CD4-positive, alpha-beta T cell (primary cell): ENCODE measurements around the gene RALGPS1. TPM values are rescaled to one million over a fixed set of nuclear protein-coding genes. Genes with fewer than 3 reads are reported as not detected.

Experiments used
- ATAC-seq: fragments of 200-7000 bp; cut with Tn5 transposase; one replicate; pipeline ENCODE4 v1.10.0; 2022; ENCODE audit warnings: mild to moderate bottlenecking; ENCODE audit not compliant: poor library complexity
- CTCF ChIA-PET: fragments of 350-600 bp; sonication (Branson Sonifier 250); formaldehyde crosslinking; loops from one replicate; lab custom pipeline; 2021; ENCODE audit warnings: antibody characterized with exemption, inconsistent platforms; lab: Charles Lee
- POLR2A ChIA-PET: fragments of 350-600 bp; sonication (Branson Sonifier 250); formaldehyde crosslinking; loops from one replicate; lab custom pipeline; 2021; ENCODE audit warnings: antibody characterized with exemption, inconsistent platforms; lab: Charles Lee
- DNase-seq, 14 experiments: peaks; one replicate each; pipeline ENCODE4 v3.0.0-alpha.2; 2013 to 2020; ENCODE audit warnings: mixed read lengths in 2 of 14
- H3K27ac ChIP-seq, 2 donors: one replicate each; pipeline versions ENCODE4 v1.5.1 to v1.7.0; 2013; ENCODE audit warnings: low read length in 2 of 2, low read depth in 1 of 2, mild to moderate bottlenecking in 1 of 2
- H3K27me3 ChIP-seq, 2 experiments: 1 replicate in 1 of 2; 2 replicates in 1 of 2; pipeline versions ENCODE4 v1.6.1 to v1.7.0; 2013; ENCODE audit warnings: low read length in 2 of 2, control low read depth in 1 of 2, mild to moderate bottlenecking in 1 of 2, moderate library complexity in 1 of 2; ENCODE audit not compliant: insufficient read depth in 2 of 2, control insufficient read depth in 1 of 2
- H3K36me3 ChIP-seq: one replicate; pipeline ENCODE4 v1.6.1; 2013; ENCODE audit warnings: low read length, control low read depth; ENCODE audit not compliant: insufficient read depth
- H3K4me1 ChIP-seq: one replicate; pipeline ENCODE4 v1.6.1; 2013; ENCODE audit warnings: low read length, control low read depth; ENCODE audit not compliant: insufficient read depth
- H3K4me3 ChIP-seq: one replicate; pipeline ENCODE4 v1.5.1; 2013; ENCODE audit warnings: mild to moderate bottlenecking, low read length, moderate library complexity
- H3K9me3 ChIP-seq, 2 experiments: 1 replicate in 1 of 2; 2 replicates in 1 of 2; pipeline versions ENCODE4 v1.6.1 to v1.7.0; 2013; ENCODE audit warnings: low read length in 2 of 2, mild to moderate bottlenecking in 2 of 2, control low read depth in 1 of 2, moderate library complexity in 1 of 2; ENCODE audit not compliant: control insufficient read depth in 1 of 2, insufficient read depth in 1 of 2
- H3K27ac Mint-ChIP-seq: one replicate; pipeline ENCODE4 v1.8.0; 2020; ENCODE audit warnings: mixed read lengths
- H3K27me3 Mint-ChIP-seq: one replicate; pipeline ENCODE4 v1.8.0; 2021; ENCODE audit warnings: mixed read lengths
- H3K36me3 Mint-ChIP-seq: one replicate; pipeline ENCODE4 v1.8.0; 2021; ENCODE audit warnings: low read depth, mixed read lengths
- H3K4me1 Mint-ChIP-seq: one replicate; pipeline ENCODE4 v1.8.0; 2021; ENCODE audit warnings: low read depth, mixed read lengths
- H3K4me3 Mint-ChIP-seq: one replicate; pipeline ENCODE4 v1.8.0; 2020; ENCODE audit warnings: mild to moderate bottlenecking, mixed read lengths
- H3K9me3 Mint-ChIP-seq: one replicate; pipeline ENCODE4 v1.8.0; 2020; ENCODE audit warnings: mixed read lengths
- intact Hi-C, 2 experiments: fragments of 100-400 bp; cut with DNase I in 1 of 2; cut with micrococcal nuclease in 1 of 2; formaldehyde crosslinking; loops; one replicate each; pipeline versions ENCODE4 v1.15.1 to v1.9.0; 2023 to 2025; cut with DNase I, micrococcal nuclease
- total RNA-seq, 174 experiments: library from RNA in 2 of 174; stranded (reverse) in 2 of 174; gene quantifications; one replicate each; pipeline ENCODE4 v1.2.3 and lab custom pipeline; 2021 to 2026
- TF ChIP-seq, protein P1 (sequence below): fragments of 200-600 bp; IDR thresholded peaks from one replicate; pipeline ENCODE4 v1.8.0; 2022; ENCODE audit warnings: antibody characterized with exemption, mild to moderate bottlenecking

Gene RALGPS1
- total RNA-seq, 2 experiments from 2014 or later, result 5.8 to 6.3 TPM

DNA sequence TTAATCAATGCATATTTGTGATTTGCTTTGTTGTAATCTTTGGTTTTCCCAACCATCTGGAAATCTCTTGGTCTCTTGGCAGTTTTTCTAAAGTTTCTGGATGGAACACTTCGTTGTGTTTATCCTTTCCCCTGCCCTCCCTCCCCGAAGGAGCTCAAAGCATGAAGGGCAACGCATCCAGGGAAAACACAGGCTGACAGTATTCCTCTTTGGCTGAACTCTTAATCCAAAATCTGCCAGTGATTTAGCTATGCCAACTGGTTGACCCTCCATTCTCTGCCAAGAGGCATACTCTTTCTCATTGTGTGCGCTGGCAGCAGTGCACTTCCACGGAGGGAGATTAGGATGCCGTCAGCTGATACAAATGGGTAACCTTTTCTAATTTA is 33.6 kb upstream of the RALGPS1 start:
- ATAC-seq (no peak), DNase-seq (no peak)
- TF ChIP-seq, protein P1, sequence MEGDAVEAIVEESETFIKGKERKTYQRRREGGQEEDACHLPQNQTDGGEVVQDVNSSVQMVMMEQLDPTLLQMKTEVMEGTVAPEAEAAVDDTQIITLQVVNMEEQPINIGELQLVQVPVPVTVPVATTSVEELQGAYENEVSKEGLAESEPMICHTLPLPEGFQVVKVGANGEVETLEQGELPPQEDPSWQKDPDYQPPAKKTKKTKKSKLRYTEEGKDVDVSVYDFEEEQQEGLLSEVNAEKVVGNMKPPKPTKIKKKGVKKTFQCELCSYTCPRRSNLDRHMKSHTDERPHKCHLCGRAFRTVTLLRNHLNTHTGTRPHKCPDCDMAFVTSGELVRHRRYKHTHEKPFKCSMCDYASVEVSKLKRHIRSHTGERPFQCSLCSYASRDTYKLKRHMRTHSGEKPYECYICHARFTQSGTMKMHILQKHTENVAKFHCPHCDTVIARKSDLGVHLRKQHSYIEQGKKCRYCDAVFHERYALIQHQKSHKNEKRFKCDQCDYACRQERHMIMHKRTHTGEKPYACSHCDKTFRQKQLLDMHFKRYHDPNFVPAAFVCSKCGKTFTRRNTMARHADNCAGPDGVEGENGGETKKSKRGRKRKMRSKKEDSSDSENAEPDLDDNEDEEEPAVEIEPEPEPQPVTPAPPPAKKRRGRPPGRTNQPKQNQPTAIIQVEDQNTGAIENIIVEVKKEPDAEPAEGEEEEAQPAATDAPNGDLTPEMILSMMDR, result no peak
- H3K27ac ChIP-seq, result no peak overlapping the region
- H3K27ac Mint-ChIP-seq, result no peak overlapping the region
- CTCF ChIA-PET, result no interaction called here
- intact Hi-C loops, result no loop called here
- H3K4me3 Mint-ChIP-seq, result no peak overlapping the region
- peaks cover 18% of the 10 kb centered on the region for H3K4me1 Mint-ChIP-seq
- H3K27me3 Mint-ChIP-seq, result no peaks in the 10 kb centered on the region
- POLR2A ChIA-PET, result no interaction called here
- no peaks in the 10 kb centered on the region for H3K9me3 ChIP-seq
- peaks cover 46% of the 10 kb centered on the region for H3K36me3 Mint-ChIP-seq
- H3K36me3 ChIP-seq, result peaks cover 38% of the 10 kb centered on the region
- H3K4me3 ChIP-seq, result no peak overlapping the region
- H3K9me3 Mint-ChIP-seq, result no peaks in the 10 kb centered on the region
- H3K4me1 ChIP-seq, result peaks cover 11% of the 10 kb centered on the region
- no peaks in the 10 kb centered on the region for H3K27me3 ChIP-seq

DNA sequence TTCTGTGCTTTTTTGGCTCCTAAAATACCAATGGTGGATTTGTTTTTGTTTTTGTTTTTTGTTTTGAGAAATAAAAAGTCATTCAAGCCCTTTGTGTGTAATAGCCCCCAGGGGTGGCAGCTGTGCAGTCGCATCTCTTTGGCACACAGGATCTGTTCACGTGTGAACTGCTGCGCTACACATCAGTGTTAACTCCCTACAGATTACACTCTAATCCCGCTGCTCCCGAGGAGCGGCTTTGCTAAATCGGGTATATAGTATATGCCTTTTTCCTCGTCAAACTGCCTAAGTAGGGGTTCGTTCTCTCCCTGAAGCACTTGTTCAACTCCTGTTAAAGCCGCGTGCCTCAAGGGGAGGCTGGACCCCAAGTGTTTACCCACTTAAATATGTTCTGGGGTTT is 31.8 kb upstream of the RALGPS1 start:
- Histone ChIP-seq H3K36me3 (peaks cover 38% of the 10 kb centered on the region), H3K9me3 (no peaks in the 10 kb centered on the region), H3K4me3 (no peak overlapping the region), H3K4me1 (peaks cover 6% of the 10 kb centered on the region), H3K27me3 (no peaks in the 10 kb centered on the region), H3K27ac (no peak overlapping the region)
- Mint-ChIP-seq H3K27ac (no peak overlapping the region), H3K9me3 (no peaks in the 10 kb centered on the region), H3K27me3 (no peaks in the 10 kb centered on the region), H3K4me1 (peaks cover under 1% of the 10 kb centered on the region), H3K4me3 (no peak overlapping the region), H3K36me3 (peaks cover 39% of the 10 kb centered on the region)
- DNase-seq (no peak), ATAC-seq (no peak)
- intact Hi-C loops, result no loop called here
- TF ChIP-seq, protein P1, result no peak
- ChIA-PET POLR2A (no interaction called here), CTCF (no interaction called here)

DNA sequence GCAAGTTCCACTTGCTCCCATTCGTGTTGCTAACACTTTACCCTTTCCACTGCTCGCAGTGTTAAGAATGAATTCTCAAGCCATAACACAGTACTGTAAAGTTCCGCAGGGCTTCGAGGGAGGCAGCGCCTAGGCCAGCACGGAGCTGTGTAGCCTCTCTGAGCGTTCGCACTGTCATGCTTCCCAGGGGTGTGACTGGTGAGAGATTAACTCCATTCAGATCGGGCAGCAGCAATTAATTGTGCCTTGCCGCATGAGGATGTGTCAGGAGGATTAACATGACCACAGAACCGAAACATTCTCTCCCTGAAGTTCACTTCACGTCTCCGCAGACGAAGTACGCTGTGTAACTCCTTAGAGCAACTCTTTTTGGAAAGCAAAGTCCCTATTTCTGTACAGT is 30.9 kb upstream of the RALGPS1 start:
- ChIA-PET POLR2A (no interaction called here), CTCF (no interaction called here)
- Mint-ChIP-seq H3K4me3 (no peak overlapping the region), H3K4me1 (no peaks in the 10 kb centered on the region), H3K27me3 (no peaks in the 10 kb centered on the region), H3K27ac (no peak overlapping the region), H3K36me3 (peaks cover 38% of the 10 kb centered on the region), H3K9me3 (no peaks in the 10 kb centered on the region)
- ATAC-seq, result no peak
- no peak for DNase-seq
- intact Hi-C loops, result no loop called here
- Histone ChIP-seq H3K36me3 (peaks cover 38% of the 10 kb centered on the region), H3K4me1 (no peaks in the 10 kb centered on the region), H3K27ac (no peak overlapping the region), H3K4me3 (no peak overlapping the region), H3K9me3 (no peaks in the 10 kb centered on the region), H3K27me3 (no peaks in the 10 kb centered on the region)
- TF ChIP-seq, protein P1, result no peak
